Colonic mucosa (tissue), 4 donors: ENCODE measurements around the gene TIMM44. TPM values are rescaled to one million over a fixed set of nuclear protein-coding genes. Genes with fewer than 3 reads are reported as not detected.

Source experiments
- DNase-seq: peaks from one replicate; pipeline ENCODE4 v3.0.0-alpha.2; 2020
- H3K27ac ChIP-seq: fragments of 200-600 bp; one replicate; pipeline ENCODE4 v1.8.0; 2021
- H3K27me3 ChIP-seq: fragments of 200-600 bp; one replicate; pipeline ENCODE4 v1.8.0; 2021
- H3K36me3 ChIP-seq: fragments of 200-600 bp; one replicate; pipeline ENCODE4 v1.8.0; 2021
- H3K4me1 ChIP-seq: fragments of 200-600 bp; one replicate; pipeline ENCODE4 v1.8.0; 2021; ENCODE audit warnings: mild to moderate bottlenecking
- H3K4me3 ChIP-seq: fragments of 200-600 bp; one replicate; pipeline ENCODE4 v1.8.0; 2021
- H3K9ac ChIP-seq, 2 donors: one replicate each; pipeline ENCODE4 v1.7.0; 2013; ENCODE audit warnings: control low read depth in 2 of 2, low read depth in 2 of 2, low read length in 2 of 2
- H3K9me3 ChIP-seq: fragments of 200-600 bp; one replicate; pipeline ENCODE4 v1.8.0; 2021
- CTCF ChIP-seq: fragments of 200-600 bp; IDR thresholded peaks from one replicate; pipeline ENCODE4 v1.8.0; 2022; ENCODE audit warnings: antibody characterized with exemption, mild to moderate bottlenecking
- intact Hi-C: fragments of 100-400 bp; cut with DNase I; formaldehyde crosslinking; loops from one replicate; pipeline ENCODE4 v1.14.1; 2022
- total RNA-seq, 2 donors: library from RNA; stranded (reverse); fragmentation: NEBNext Ultra II Directional in 1 of 2; extraction: Animal tissue kit (Norgen Biotek cat#: 25700) in 1 of 2; gene quantifications; one replicate each; pipeline ENCODE4 v1.2.1, GENCODE V29; 2021
- donor health status: healthy.
- donor health status: DM: no; HTN: no; CAD: no.
- donor health status: DM: no; HTN: no; CAD: no.

TIMM44 gene
- total RNA-seq, 2 donors from 2014 or later: 50.8 to 118 TPM

DNA sequence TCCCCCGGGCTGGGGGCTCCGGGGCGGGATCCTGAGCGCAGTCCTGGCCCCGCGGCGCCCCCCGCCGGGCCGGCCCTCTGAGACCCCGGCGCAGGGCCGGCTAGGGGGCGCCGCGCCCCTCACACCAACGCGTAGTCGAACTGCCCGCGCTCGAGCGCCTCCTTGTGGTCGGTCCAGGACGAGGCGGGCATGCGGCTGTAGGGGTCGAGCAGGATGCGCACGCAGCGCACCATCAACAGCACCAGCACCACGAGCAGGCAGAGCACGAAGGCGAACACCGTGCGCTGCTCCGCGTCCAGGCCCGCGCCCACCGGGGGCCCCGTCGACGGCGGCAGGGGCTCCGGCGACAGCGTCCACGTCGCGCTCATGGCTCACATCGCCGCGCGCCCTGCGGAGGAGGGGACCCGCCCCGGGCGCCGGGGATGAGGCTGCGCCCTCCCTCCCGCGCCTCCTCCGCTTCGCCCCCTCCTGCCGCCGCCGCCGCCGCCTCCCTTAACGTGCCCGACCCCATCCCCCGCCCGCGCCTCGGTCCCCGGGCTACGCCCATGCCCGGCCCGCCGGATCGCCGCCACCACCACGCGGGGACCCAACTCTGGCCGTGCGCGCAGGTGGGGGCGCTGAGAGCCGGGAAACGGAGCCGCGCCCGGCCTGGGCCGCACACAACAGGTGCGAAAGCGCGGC is 18.2 kb downstream of the TIMM44 start:
- H3K9ac ChIP-seq: no peak overlapping the region
- intact Hi-C loops: loop anchor here (10.0 kb wide), 1 partner anchor 71 kb away; no protein-coding TSS in a partner anchor

DNA sequence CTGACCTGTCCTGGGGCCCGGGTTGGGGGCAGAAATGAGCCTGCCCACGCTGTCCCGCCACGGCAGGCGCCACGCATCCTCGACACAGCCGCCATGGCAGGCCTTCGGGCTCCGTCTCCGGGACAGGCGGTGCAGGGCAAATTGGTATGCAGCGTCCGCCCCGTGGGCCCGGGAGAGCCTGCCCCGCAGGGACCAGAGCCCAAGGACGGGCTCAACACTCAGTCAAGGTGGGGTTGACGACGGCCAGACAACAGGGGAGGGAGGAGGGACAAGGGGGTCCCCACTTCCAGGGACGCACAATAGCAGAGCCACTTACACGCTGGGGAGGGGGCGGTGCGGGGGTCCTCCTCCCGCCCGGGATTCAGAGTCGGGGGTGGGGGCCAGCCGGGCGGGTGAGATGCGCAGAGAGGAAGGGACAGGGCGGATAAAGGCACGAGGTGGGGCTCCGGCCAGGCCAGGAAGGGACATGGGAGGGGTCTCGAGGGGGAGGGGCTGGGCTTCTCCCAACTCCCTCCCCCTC is 18.8 kb downstream of the TIMM44 start:
- no peak overlapping the region for H3K9ac ChIP-seq
- H3K9me3 ChIP-seq: no peaks in the 10 kb centered on the region
- no peak for DNase-seq
- H3K4me3 ChIP-seq: no peak overlapping the region
- TF ChIP-seq CTCF: no peak
- intact Hi-C loops: loop anchor here (10.0 kb wide), 1 partner anchor 70 kb away; no protein-coding TSS in a partner anchor
- H3K27me3 ChIP-seq: no peaks in the 10 kb centered on the region
- peaks cover 6% of the 10 kb centered on the region for H3K4me1 ChIP-seq
- H3K36me3 ChIP-seq: no peaks in the 10 kb centered on the region
- no peak overlapping the region for H3K27ac ChIP-seq

More for the DNA sequence above, 18.2 kb downstream of the TIMM44 start:
- peak; percentile 66 for TF ChIP-seq CTCF
- Histone ChIP-seq H3K9me3 (no peaks in the 10 kb centered on the region), H3K4me3 (peak overlapping the region; percentile 38), H3K27ac (no peak overlapping the region), H3K36me3 (no peaks in the 10 kb centered on the region), H3K27me3 (no peaks in the 10 kb centered on the region), H3K4me1 (peaks cover 6% of the 10 kb centered on the region)
- DNase-seq: peak; percentile 71

DNA sequence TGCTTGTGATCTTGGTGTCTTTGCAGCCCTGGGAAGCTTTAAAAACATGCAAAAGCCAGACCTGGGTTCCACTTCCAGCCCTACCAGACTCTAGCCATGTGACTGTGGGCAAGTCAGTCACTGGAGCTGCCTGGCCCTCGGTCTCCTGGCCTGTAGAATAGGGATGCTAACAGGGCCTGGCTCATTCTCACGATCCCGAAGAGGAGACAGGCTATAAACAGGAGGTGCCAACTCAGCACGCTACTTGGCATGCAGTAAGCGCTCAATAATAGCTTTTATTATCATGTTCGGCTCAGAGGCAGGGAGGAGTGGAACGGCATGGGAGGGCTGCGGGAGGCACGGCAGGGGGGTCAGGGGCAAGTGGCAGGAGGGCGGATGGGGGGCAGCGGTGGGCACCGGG is 19.2 kb downstream of the TIMM44 start:
- peaks cover 6% of the 10 kb centered on the region for H3K4me1 ChIP-seq

GRCh38 chr19:7923295-7924191 is 19.9 kb downstream of the TIMM44 start:
- Histone ChIP-seq H3K27me3 (peaks cover 3% of the 10 kb centered on the region), H3K27ac (no peak overlapping the region), H3K36me3 (no peaks in the 10 kb centered on the region), H3K4me1 (peaks cover 6% of the 10 kb centered on the region), H3K9ac (no peak overlapping the region), H3K4me3 (no peak overlapping the region), H3K9me3 (no peaks in the 10 kb centered on the region)
- DNase-seq: no peak
- TF ChIP-seq CTCF: no peak
- intact Hi-C loops: loop anchor here (10.0 kb wide), 1 partner anchor 69 kb away; no protein-coding TSS in a partner anchor

More for the DNA sequence above, 19.2 kb downstream of the TIMM44 start:
- TF ChIP-seq CTCF: no peak
- H3K36me3 ChIP-seq: no peaks in the 10 kb centered on the region
- intact Hi-C loops: loop anchor here (10.0 kb wide), 1 partner anchor 69 kb away; no protein-coding TSS in a partner anchor
- no peaks in the 10 kb centered on the region for H3K27me3 ChIP-seq
- no peak overlapping the region for H3K9ac ChIP-seq
- DNase-seq: no peak
- H3K27ac ChIP-seq: no peak overlapping the region
- H3K4me3 ChIP-seq: no peak overlapping the region
- no peaks in the 10 kb centered on the region for H3K9me3 ChIP-seq

GRCh38 chr19:7922836-7923195 is 20.6 kb downstream of the TIMM44 start:
- no peak for TF ChIP-seq CTCF
- intact Hi-C loops: loop anchor here (10.0 kb wide), 1 partner anchor 68 kb away; no protein-coding TSS in a partner anchor
- H3K4me1 ChIP-seq: peaks cover 6% of the 10 kb centered on the region
- H3K27ac ChIP-seq: no peak overlapping the region
- no peaks in the 10 kb centered on the region for H3K9me3 ChIP-seq
- H3K27me3 ChIP-seq: peaks cover 10% of the 10 kb centered on the region
- H3K4me3 ChIP-seq: no peak overlapping the region
- peak overlapping the region in 1 of 2 donors; percentile 3 for H3K9ac ChIP-seq
- no peak for DNase-seq
- no peaks in the 10 kb centered on the region for H3K36me3 ChIP-seq
